GM12878 (cell line): Measurements from ENCODE around the gene APOL4. TPM values are rescaled to one million over a fixed set of nuclear protein-coding genes. Genes with fewer than 3 reads are reported as not detected.

Experiments used
- ATAC-seq: fragments of 200-7000 bp; cut with Tn5 transposase; 3 replicates; pipeline ENCODE4 v1.9.1; 2020; ENCODE audit warnings: mild to moderate bottlenecking, moderate library complexity
- BruUV-seq: library from RNA; stranded (reverse); fragments of 400-500 nt; replicated peaks from 2 replicates; lab custom pipeline; 2021; lab: Mats Ljungman, UMichigan
- CTCF ChIA-PET: fragments of 300-600 bp; sonication (Branson Sonifier 250); formaldehyde crosslinking; extraction: SDS; loops from one replicate; lab custom pipeline; 2021; ENCODE audit warnings: inconsistent platforms; lab: Yijun Ruan, JAX
- POLR2A ChIA-PET: fragments of 350-600 bp; formaldehyde crosslinking; extraction: SDS; loops from one replicate; lab custom pipeline; 2021; ENCODE audit warnings: inconsistent platforms; lab: Charles Lee
- RAD21 ChIA-PET: fragments of 300-600 bp; sonication (Branson Sonifier 250); formaldehyde crosslinking; loops from one replicate; lab custom pipeline; 2023; ENCODE audit warnings: antibody characterized with exemption; ENCODE audit not compliant: unreplicated experiment; lab: Charles Lee
- SMC1A ChIA-PET: fragments of 300-600 bp; sonication (Branson Sonifier 250); formaldehyde crosslinking; loops from one replicate; lab custom pipeline; 2023; ENCODE audit not compliant: unreplicated experiment, uncharacterized antibody; lab: Charles Lee
- DNase-seq: peaks from one replicate; pipeline ENCODE4 v3.0.0-alpha.2; 2011; ENCODE audit warnings: low read depth, low spot score
- FAIRE-seq: peaks from 3 replicates; lab custom pipeline; 2011; peaks lifted over from hg19 to GRCh38; lab: Jason Lieb, UNC
- H2AFZ ChIP-seq: 2 replicates; pipeline ENCODE4 v1.6.0; 2011; ENCODE audit warnings: low read depth, low read length, control low read depth; ENCODE audit not compliant: control insufficient read depth
- H3K27ac ChIP-seq: 2 replicates; pipeline ENCODE4 v1.5.1; 2011; ENCODE audit warnings: control low read depth; ENCODE audit not compliant: control insufficient read depth, insufficient read depth
- H3K27me3 ChIP-seq, 2 experiments: replicated peaks in 1 of 2; 2 replicates each; pipeline versions ENCODE4 v1.6.0 to v1.6.1; 2011; ENCODE audit warnings: low read length in 1 of 2; ENCODE audit not compliant: control insufficient read depth in 2 of 2, insufficient read depth in 2 of 2
- H3K36me3 ChIP-seq, 2 experiments: 2 replicates each; pipeline ENCODE4 v1.5.1; 2011; ENCODE audit warnings: low read length in 1 of 2; ENCODE audit not compliant: control insufficient read depth in 2 of 2, insufficient read depth in 2 of 2
- H3K4me1 ChIP-seq: 2 replicates; pipeline ENCODE4 v1.6.1; 2011; ENCODE audit warnings: mild to moderate bottlenecking, low read length, moderate library complexity, mixed read lengths; ENCODE audit not compliant: control insufficient read depth, insufficient read depth
- H3K4me2 ChIP-seq: 2 replicates; pipeline ENCODE4 v1.6.0; 2011; ENCODE audit warnings: control low read depth; ENCODE audit not compliant: control insufficient read depth, insufficient read depth
- H3K4me3 ChIP-seq: fragments of 200-600 bp; sonication (generic); 2 replicates; pipeline ENCODE4 v1.5.1; 2016
- H3K79me2 ChIP-seq: 2 replicates; pipeline ENCODE4 v1.6.0; 2011; ENCODE audit warnings: low read length; ENCODE audit not compliant: control insufficient read depth, insufficient read depth
- H3K9ac ChIP-seq: 2 replicates; pipeline ENCODE4 v1.8.0; 2011; ENCODE audit warnings: low read length, control low read depth, mixed read lengths; ENCODE audit not compliant: control insufficient read depth, insufficient read depth
- H3K9me3 ChIP-seq: replicated peaks from 3 replicates; pipeline ENCODE4 v1.5.1; 2011; ENCODE audit warnings: mild to moderate bottlenecking, low read length; ENCODE audit not compliant: control insufficient read depth, insufficient read depth
- H4K20me1 ChIP-seq: 2 replicates; pipeline ENCODE4 v1.6.0; 2011; ENCODE audit not compliant: control insufficient read depth, insufficient read depth
- ATF3 ChIP-seq: IDR thresholded peaks from 2 replicates; pipeline ENCODE4 v1.6.1; 2011; ENCODE audit warnings: low read depth, mild to moderate bottlenecking, low read length, moderate library complexity, borderline replicate concordance; ENCODE audit errors: extremely low read depth
- BCL11A ChIP-seq: IDR thresholded peaks from 2 replicates; pipeline ENCODE4 v1.6.1; 2011; ENCODE audit warnings: low read depth, low read length
- CTCF ChIP-seq, 3 experiments: IDR thresholded peaks in 2 of 3; conservative IDR thresholded peaks in 1 of 3; 2 replicates each; pipeline ENCODE4 v1.5.1; 2011; ENCODE audit warnings: low read depth in 3 of 3, low read length in 3 of 3, mild to moderate bottlenecking in 3 of 3, control low read depth in 2 of 3, moderate library complexity in 2 of 3, inconsistent platforms in 1 of 3, mixed read lengths in 1 of 3; ENCODE audit not compliant: control insufficient read depth in 2 of 3, insufficient read depth in 1 of 3; ENCODE audit errors: extremely low read depth in 1 of 3
- ESRRA ChIP-seq: IDR thresholded peaks from 2 replicates; pipeline ENCODE4 v1.6.1; 2012; ENCODE audit warnings: mild to moderate bottlenecking, low read length, improper control_type of control experiment
- GABPA ChIP-seq: IDR thresholded peaks from 2 replicates; pipeline ENCODE4 v1.6.1; 2014; ENCODE audit warnings: antibody characterized with exemption, low read depth, mild to moderate bottlenecking, inconsistent platforms
- GATAD2B ChIP-seq: fragments of 450-650 bp; conservative IDR thresholded peaks from 2 replicates; pipeline ENCODE4 v1.6.1; 2017; ENCODE audit warnings: low read depth, mild to moderate bottlenecking, moderate library complexity
- KLF5 ChIP-seq: fragments of 450-650 bp; IDR thresholded peaks from 2 replicates; pipeline ENCODE4 v1.6.1; 2014; ENCODE audit warnings: mild to moderate bottlenecking; ENCODE audit not compliant: partially characterized antibody
- RBBP5 ChIP-seq: fragments of 200-600 bp; sonication (generic); conservative IDR thresholded peaks from 2 replicates; pipeline ENCODE4 v1.6.1; 2016
- STAT1 ChIP-seq: fragments of 450-650 bp; conservative IDR thresholded peaks from 2 replicates; pipeline ENCODE4 v1.6.1; 2014; ENCODE audit warnings: antibody characterized with exemption, mild to moderate bottlenecking
- WGBS: methylation state at CpG from one replicate; pipeline ENCODE4 v1.1.6; 2016; ENCODE audit warnings: low lambda C conversion rate; ENCODE audit not compliant: insufficient replicate concordance, insufficient coverage; ENCODE audit errors: missing lambda C conversion rate; 5-methylcytosine and 5-hydroxymethylcytosine counted together
- in situ Hi-C: fragments of 300-500 bp; cut with MboI; formaldehyde crosslinking; loops from 9 replicates; pipeline ENCODE4 v1.14.3; 2018; ENCODE audit warnings: mixed read lengths
- intact Hi-C: fragments of 100-400 bp; cut with micrococcal nuclease; formaldehyde crosslinking; loops from one replicate; pipeline ENCODE4 v1.14.2; 2022; ENCODE audit not compliant: unreplicated experiment
- polyA plus RNA-seq, 11 experiments: library from polyadenylated mRNA; depleted of rRNA in 4 of 11; unstranded in 6 of 11; stranded (reverse) in 5 of 11; fragments of >200 nt; fragmentation: Nextera tagmentation in 4 of 11; fragmentation: Illumina TruSeq in 1 of 11; extraction: Ambion mirVana in 4 of 11; extraction: Trizol in 1 of 11; gene quantifications; 1 replicate in 1 of 11; 2 replicates in 10 of 11; pipeline versions ENCODE4 v1.2.1 to v1.2.3, GENCODE V29; 2011 to 2016; ENCODE audit warnings: inconsistent platforms in 2 of 11, missing spikeins in 2 of 11, low read depth in 1 of 11
- total RNA-seq, 4 experiments: library from RNA; depleted of rRNA in 3 of 4; stranded (reverse); fragments of >200 nt in 3 of 4; fragmentation: Illumina TruSeq in 1 of 4; extraction: Trizol in 1 of 4; gene quantifications; 2 replicates each; pipeline versions ENCODE4 v1.2.1 to v1.2.3, GENCODE V29; 2013 to 2021
- TF ChIP-seq, protein P1 (sequence below): fragments of 450-650 bp; IDR thresholded peaks from 2 replicates; pipeline ENCODE4 v1.6.1; 2017; ENCODE audit warnings: borderline replicate concordance

APOL4 gene
- total and polyA plus RNA-seq, 10 of the 15 experiments (the other 5 are each of a cell fraction or from before 2014, with no cell fraction given), result 0.03 to 0.24 (median 0.19) TPM; not detected in 7

GRCh38 chr22:36155702-36156101 lies 45.9 kb downstream of the APOL4 start:
- ChIA-PET CTCF (interaction anchor here (1.2 to 11.9 kb wide), 3 partner anchors 11 to 23 kb away, joined by 4 to 150 read pairs (median 6); no protein-coding TSS in a partner anchor), RAD21 (interaction anchor here (2.4 kb wide), 1 partner anchor 23 kb away, joined by 12 read pairs; no protein-coding TSS in a partner anchor), POLR2A (no interaction called here), SMC1A (interaction anchor here (1.7 kb wide), 1 partner anchor 11 kb away, joined by 7 read pairs; no protein-coding TSS in a partner anchor)
- 88% methylated on average over 7 of the region's 7 CpGs for WGBS
- intact Hi-C loops, result no loop called here
- H3K36me3 ChIP-seq, result no peaks in the 10 kb centered on the region
- H3K79me2 ChIP-seq, result peaks cover 51% of the 10 kb centered on the region
- no peaks in the 10 kb centered on the region; the same call in 2 of the 3 replicates for H3K9me3 ChIP-seq
- no peak overlapping the region for H2AFZ ChIP-seq
- ATAC-seq (no peak), DNase-seq (no peak), FAIRE-seq (no peak)
- H3K27ac ChIP-seq, result no peak overlapping the region
- no peak overlapping the region for H3K4me2 ChIP-seq
- in situ Hi-C loops, result no loop called here
- no peak overlapping the region for H3K4me3 ChIP-seq
- no peaks in the 10 kb centered on the region for H4K20me1 ChIP-seq
- BruUV-seq, result no TSS peak
- no peak overlapping the region; the same call in 1 of the 2 replicates for H3K9ac ChIP-seq
- H3K4me1 ChIP-seq, result peaks cover 26% of the 10 kb centered on the region
- H3K27me3 ChIP-seq, result no peaks in the 10 kb centered on the region
- TF ChIP-seq KLF5, result no peak
- TF ChIP-seq, protein P1, sequence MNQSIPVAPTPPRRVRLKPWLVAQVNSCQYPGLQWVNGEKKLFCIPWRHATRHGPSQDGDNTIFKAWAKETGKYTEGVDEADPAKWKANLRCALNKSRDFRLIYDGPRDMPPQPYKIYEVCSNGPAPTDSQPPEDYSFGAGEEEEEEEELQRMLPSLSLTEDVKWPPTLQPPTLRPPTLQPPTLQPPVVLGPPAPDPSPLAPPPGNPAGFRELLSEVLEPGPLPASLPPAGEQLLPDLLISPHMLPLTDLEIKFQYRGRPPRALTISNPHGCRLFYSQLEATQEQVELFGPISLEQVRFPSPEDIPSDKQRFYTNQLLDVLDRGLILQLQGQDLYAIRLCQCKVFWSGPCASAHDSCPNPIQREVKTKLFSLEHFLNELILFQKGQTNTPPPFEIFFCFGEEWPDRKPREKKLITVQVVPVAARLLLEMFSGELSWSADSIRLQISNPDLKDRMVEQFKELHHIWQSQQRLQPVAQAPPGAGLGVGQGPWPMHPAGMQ, result no peak
- no peak for TF ChIP-seq STAT1
- no peak for TF ChIP-seq BCL11A
- no peak for TF ChIP-seq ESRRA
- no peak for TF ChIP-seq GABPA
- no peak for TF ChIP-seq CTCF (IDR thresholded peaks at IDR 0.05 in 2 of 3, conservative IDR thresholded peaks at IDR 0.05 in 1 of 3; ENCODE audit: control insufficient read depth in 2 of 3, extremely low read depth in 1 of 3, insufficient read depth in 1 of 3, low read depth in 3 of 3, low read length in 3 of 3)
- no peak for TF ChIP-seq RBBP5
- TF ChIP-seq ATF3, result no peak
- TF ChIP-seq GATAD2B, result no peak
